Upper lobe of left lung (tissue), 4 donors: ENCODE data around the gene SPPL3.

Experiments used
- CTCF ChIP-seq, 6 experiments: fragments of 450-650 bp in 4 of 6; fragments of 200-600 bp in 2 of 6; sonication (generic) in 2 of 6; IDR thresholded peaks; one replicate each; pipeline ENCODE4 v1.5.1; 2016 to 2019; ENCODE audit warnings: antibody characterized with exemption in 6 of 6
- POLR2A ChIP-seq, 4 donors: fragments of 450-650 bp; IDR thresholded peaks; one replicate each; pipeline ENCODE4 v1.5.1; 2016 to 2017; ENCODE audit warnings: antibody characterized with exemption in 4 of 4, mild to moderate bottlenecking in 2 of 4
- POLR2AphosphoS5 ChIP-seq, 2 donors: sonication (generic); formaldehyde crosslinking; IDR thresholded peaks; one replicate each; pipeline ENCODE4 v1.5.1; 2017; ENCODE audit warnings: antibody characterized with exemption in 2 of 2

DNA sequence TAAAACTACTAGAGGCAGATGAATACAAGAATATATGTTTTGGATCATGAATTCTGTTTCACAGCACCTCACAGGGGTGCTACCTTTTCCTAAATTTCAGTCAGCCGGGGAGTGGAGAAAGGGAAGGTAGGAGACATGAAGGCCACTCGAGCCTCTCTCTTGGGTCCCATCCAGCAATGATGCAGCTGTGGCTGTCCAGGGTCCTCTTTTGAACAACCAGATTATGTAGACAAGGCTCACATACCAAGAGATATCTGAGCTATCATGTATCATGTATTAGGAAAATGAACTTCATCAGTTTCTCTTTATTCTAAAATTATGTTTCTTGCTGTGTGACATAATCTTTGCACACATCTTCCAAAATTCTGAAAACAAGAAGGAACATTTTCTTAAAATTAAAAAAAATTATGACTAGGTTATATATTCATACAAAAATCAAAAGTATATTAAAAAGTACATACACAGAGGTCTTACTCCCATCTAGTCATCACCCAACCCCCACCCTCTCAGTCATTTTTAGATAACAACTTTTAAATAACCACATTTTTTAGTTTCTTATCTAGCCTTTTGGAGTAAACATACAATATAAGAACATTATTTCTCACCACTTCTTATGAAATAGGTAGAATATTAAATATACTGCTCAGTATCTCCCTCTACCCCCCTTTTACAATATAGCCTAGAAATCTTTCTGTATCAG, 89.8 kb downstream of the SPPL3 start:
- TF ChIP-seq POLR2A (IDR thresholded peaks at IDR 0.05) (no peak), CTCF (IDR thresholded peaks at IDR 0.05) (no peak), POLR2AphosphoS5 (IDR thresholded peaks at IDR 0.05) (no peak)
